ENCODE results near the gene HSPD1.

HSPD1 gene

DNA sequence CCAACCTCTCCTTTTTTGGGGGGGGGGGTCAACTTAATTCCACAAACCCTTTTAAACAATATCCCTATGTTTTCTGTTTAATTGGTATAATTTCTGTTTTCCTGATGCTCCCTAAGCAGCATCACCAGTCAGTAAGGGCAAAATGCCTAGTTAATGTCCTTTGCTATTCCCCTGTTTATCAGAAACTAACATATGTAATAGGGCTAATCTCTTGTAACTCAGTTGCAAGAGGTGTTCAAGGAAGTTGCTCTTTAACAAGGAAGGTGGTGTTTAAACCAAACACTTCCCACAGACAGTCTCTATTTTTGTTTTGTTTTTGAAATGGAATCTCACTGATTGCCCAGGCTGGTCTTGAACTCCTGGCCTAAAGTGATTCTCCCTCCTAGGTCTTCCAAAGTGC, 52.8 kb downstream of the HSPD1 start:
- DNase-seq (ENCODE audit: insufficient read length, low spot score) (no peak), FAIRE-seq (no peak)

- no peak for DNase-seq (ENCODE audit: insufficient read length, low spot score)
- no peak for FAIRE-seq
Measured at GRCh38 chr2:197445746-197446145, 53.9 kb downstream of the HSPD1 start.

- no peak for DNase-seq (ENCODE audit: insufficient read length, low spot score)
- FAIRE-seq: no peak
Measured at GRCh38 chr2:197442857-197443256, 56.8 kb downstream of the HSPD1 start.

DNA sequence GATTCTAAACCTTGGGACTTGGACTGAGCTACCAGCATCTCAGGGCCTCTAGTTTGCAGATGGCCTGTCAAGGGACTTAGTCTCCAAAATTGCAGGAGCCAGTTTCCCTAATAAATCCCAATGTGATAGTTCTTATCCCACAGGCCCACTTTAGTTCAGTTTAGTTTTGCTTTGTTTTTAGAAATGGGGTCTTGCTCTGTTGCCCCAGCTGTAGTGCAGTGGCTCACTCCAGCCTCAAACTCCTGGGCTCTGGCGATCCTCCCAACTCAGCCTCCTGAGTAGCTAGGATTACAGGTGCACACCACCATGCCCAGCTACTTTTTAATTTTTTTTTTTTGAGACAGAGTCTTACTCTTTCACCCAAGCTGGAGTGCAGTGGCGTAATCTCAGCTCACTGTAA, 62.3 kb downstream of the HSPD1 start:
- no peak for FAIRE-seq
- DNase-seq (ENCODE audit: insufficient read length, low spot score): no peak
